Trophoblast cell (in vitro differentiated cells and primary cell): Measurements from ENCODE around the gene RBM22.

Experiments
- DNase-seq, 2 donors: peaks; one replicate each; pipeline ENCODE4 v3.0.0-alpha.2; 2016
- H2AFZ ChIP-seq: 2 replicates; pipeline ENCODE4 v1.6.1; 2013; ENCODE audit warnings: low read length, moderate library complexity, mild to moderate bottlenecking; ENCODE audit not compliant: insufficient read depth, poor library complexity
- H2AK5ac ChIP-seq: 2 replicates; pipeline ENCODE4 v1.6.1; 2013; ENCODE audit warnings: mild to moderate bottlenecking, low read length
- H2BK120ac ChIP-seq: 2 replicates; pipeline ENCODE4 v1.6.1; 2013; ENCODE audit warnings: low read length, mild to moderate bottlenecking, moderate library complexity; ENCODE audit not compliant: insufficient read depth, poor library complexity
- H2BK12ac ChIP-seq: 2 replicates; pipeline ENCODE4 v1.6.1; 2013; ENCODE audit warnings: mild to moderate bottlenecking, low read length, moderate library complexity
- H2BK5ac ChIP-seq: 2 replicates; pipeline ENCODE4 v1.6.1; 2013; ENCODE audit warnings: low read length, low read depth, moderate library complexity, mild to moderate bottlenecking; ENCODE audit not compliant: poor library complexity
- H3K14ac ChIP-seq: 2 replicates; pipeline ENCODE4 v1.6.1; 2013; ENCODE audit warnings: mild to moderate bottlenecking, low read length
- H3K18ac ChIP-seq: 2 replicates; pipeline ENCODE4 v1.6.1; 2013; ENCODE audit warnings: mild to moderate bottlenecking, low read length
- H3K23ac ChIP-seq: 2 replicates; pipeline ENCODE4 v1.6.1; 2013; ENCODE audit warnings: low read length
- H3K27ac ChIP-seq: 2 replicates; pipeline ENCODE4 v1.5.1; 2013; ENCODE audit warnings: low read depth, mild to moderate bottlenecking, inconsistent platforms, low read length, moderate library complexity
- H3K27me3 ChIP-seq: 2 replicates; pipeline ENCODE4 v1.6.1; 2013; ENCODE audit warnings: inconsistent platforms, mild to moderate bottlenecking, low read length, moderate library complexity; ENCODE audit not compliant: insufficient read depth
- H3K36me3 ChIP-seq, 2 experiments: 1 replicate in 1 of 2; 2 replicates in 1 of 2; pipeline ENCODE4 v1.6.1; 2013; ENCODE audit warnings: low read length in 2 of 2, mild to moderate bottlenecking in 2 of 2, moderate library complexity in 1 of 2; ENCODE audit not compliant: insufficient read depth in 2 of 2, control insufficient read depth in 1 of 2
- H3K4ac ChIP-seq: 2 replicates; pipeline ENCODE4 v1.6.1; 2013; ENCODE audit warnings: low read depth, mild to moderate bottlenecking, low read length, moderate library complexity
- H3K4me1 ChIP-seq, 2 experiments: 1 replicate in 1 of 2; 2 replicates in 1 of 2; pipeline ENCODE4 v1.6.1; 2013; ENCODE audit warnings: low read length in 2 of 2, mild to moderate bottlenecking in 2 of 2, moderate library complexity in 1 of 2; ENCODE audit not compliant: insufficient read depth in 2 of 2, control insufficient read depth in 1 of 2
- H3K4me2 ChIP-seq: 2 replicates; pipeline ENCODE4 v1.6.1; 2013; ENCODE audit warnings: inconsistent platforms, mild to moderate bottlenecking, low read length, moderate library complexity
- H3K4me3 ChIP-seq: 2 replicates; pipeline ENCODE4 v1.5.1; 2013; ENCODE audit warnings: mild to moderate bottlenecking, low read depth, low read length, inconsistent platforms
- H3K79me1 ChIP-seq: one replicate; pipeline ENCODE4 v1.6.1; 2013; ENCODE audit warnings: low read length
- H3K79me2 ChIP-seq: 2 replicates; pipeline ENCODE4 v1.6.1; 2013; ENCODE audit warnings: low read length, mild to moderate bottlenecking; ENCODE audit not compliant: control insufficient read depth, insufficient read depth, poor library complexity
- H3K9ac ChIP-seq: 2 replicates; pipeline ENCODE4 v1.6.1; 2013; ENCODE audit warnings: mild to moderate bottlenecking, low read length
- H3K9me3 ChIP-seq: 2 replicates; pipeline ENCODE4 v1.6.1; 2013; ENCODE audit warnings: low read depth, mild to moderate bottlenecking, control low read depth, inconsistent platforms, low read length; ENCODE audit not compliant: insufficient read depth
- H4K12ac ChIP-seq: 2 replicates; pipeline ENCODE4 v1.6.1; 2013; ENCODE audit warnings: low read depth, mild to moderate bottlenecking, low read length, moderate library complexity
- H4K8ac ChIP-seq: 2 replicates; pipeline ENCODE4 v1.6.1; 2013; ENCODE audit warnings: low read depth, mild to moderate bottlenecking, low read length, moderate library complexity
- H4K91ac ChIP-seq: one replicate; pipeline ENCODE4 v1.6.1; 2013; ENCODE audit warnings: low read depth, mild to moderate bottlenecking, low read length, moderate library complexity
- WGBS: extraction: QIAGEN DNeasy Blood & Tissue Kit; methylation state at CpG from one replicate; pipeline ENCODE4 v1.1.7; 2013; ENCODE audit warnings: missing lambda C conversion rate; ENCODE audit not compliant: insufficient read length, insufficient coverage; ENCODE audit errors: extremely low coverage; 5-methylcytosine and 5-hydroxymethylcytosine counted together

RBM22 gene

GRCh38 chr5:150690760-150691159 lies 10.1 kb downstream of the RBM22 start:
- H3K9me3 ChIP-seq = no peaks in the 10 kb centered on the region
- H2AFZ ChIP-seq = no peak overlapping the region
- no peak overlapping the region for H2BK120ac ChIP-seq
- H3K27ac ChIP-seq = no peak overlapping the region
- no peak overlapping the region for H3K18ac ChIP-seq
- no peak overlapping the region for H3K14ac ChIP-seq
- H2AK5ac ChIP-seq = no peak overlapping the region
- no peaks in the 10 kb centered on the region for H3K79me1 ChIP-seq
- no peak overlapping the region for H4K91ac ChIP-seq
- H3K4ac ChIP-seq = no peak overlapping the region
- no peak overlapping the region for H3K4me2 ChIP-seq
- H3K4me1 ChIP-seq = no peaks in the 10 kb centered on the region
- no peak overlapping the region for H3K4me3 ChIP-seq
- H2BK12ac ChIP-seq = no peak overlapping the region
- no peak overlapping the region for H3K23ac ChIP-seq
- H3K36me3 ChIP-seq = peaks cover 19 to 42% of the 10 kb centered on the region in 2 experiments
- H4K12ac ChIP-seq = no peak overlapping the region
- no peak overlapping the region for H4K8ac ChIP-seq
- DNase-seq = no peak
- H3K9ac ChIP-seq = no peak overlapping the region
- no peaks in the 10 kb centered on the region for H3K27me3 ChIP-seq
- no peaks in the 10 kb centered on the region for H3K79me2 ChIP-seq
- 100% methylated on average over 1 of the region's 6 CpGs for WGBS
- no peak overlapping the region for H2BK5ac ChIP-seq

GRCh38 chr5:150689120-150689519 lies 11.7 kb downstream of the RBM22 start:
- no peak overlapping the region for H3K14ac ChIP-seq
- peaks cover 11 to 29% of the 10 kb centered on the region in 2 experiments for H3K36me3 ChIP-seq
- no peak overlapping the region for H2BK120ac ChIP-seq
- H3K4me3 ChIP-seq = no peak overlapping the region
- H3K4me2 ChIP-seq = no peak overlapping the region
- no peak for DNase-seq
- H3K4ac ChIP-seq = no peak overlapping the region
- no CpG with 5 or more reads among the region's 1 CpG for WGBS
- H3K79me1 ChIP-seq = no peaks in the 10 kb centered on the region
- H2BK12ac ChIP-seq = no peak overlapping the region
- H2AFZ ChIP-seq = no peak overlapping the region
- H3K9ac ChIP-seq = no peak overlapping the region
- H4K8ac ChIP-seq = no peak overlapping the region
- H2BK5ac ChIP-seq = no peak overlapping the region
- no peaks in the 10 kb centered on the region for H3K9me3 ChIP-seq
- no peaks in the 10 kb centered on the region for H3K79me2 ChIP-seq
- no peak overlapping the region for H3K18ac ChIP-seq
- no peak overlapping the region for H3K27ac ChIP-seq
- H3K27me3 ChIP-seq = no peaks in the 10 kb centered on the region
- no peaks in the 10 kb centered on the region for H3K4me1 ChIP-seq
- H3K23ac ChIP-seq = no peak overlapping the region
- no peak overlapping the region for H4K91ac ChIP-seq
- H2AK5ac ChIP-seq = no peak overlapping the region
- H4K12ac ChIP-seq = no peak overlapping the region

- Histone ChIP-seq H3K9ac (no peak overlapping the region), H3K79me1 (peaks cover 22% of the 10 kb centered on the region), H2BK12ac (no peak overlapping the region), H2AFZ (no peak overlapping the region), H3K4me2 (no peak overlapping the region), H3K4me3 (no peak overlapping the region), H3K4me1 (peaks cover 13 to 20% of the 10 kb centered on the region in 2 experiments), H3K9me3 (no peaks in the 10 kb centered on the region), H3K27me3 (no peaks in the 10 kb centered on the region), H3K4ac (no peak overlapping the region), H2BK5ac (no peak overlapping the region), H4K91ac (no peak overlapping the region), H3K79me2 (peaks cover 11% of the 10 kb centered on the region), H2AK5ac (no peak overlapping the region), H3K23ac (no peak overlapping the region), H4K12ac (no peak overlapping the region), H3K36me3 (peaks cover 7 to 13% of the 10 kb centered on the region in 2 experiments), H4K8ac (no peak overlapping the region), H3K18ac (no peak overlapping the region), H3K27ac (no peak overlapping the region), H3K14ac (no peak overlapping the region), H2BK120ac (no peak overlapping the region)
- no peak for DNase-seq
- WGBS = no CpG with 5 or more reads among the region's 9 CpGs
These were observed 24.3 kb downstream of the RBM22 start for GRCh38 chr5:150676578-150676977.

GRCh38 chr5:150675069-150675468 lies 25.8 kb downstream of the RBM22 start:
- peaks cover 7 to 13% of the 10 kb centered on the region in 2 experiments for H3K36me3 ChIP-seq
- H3K27ac ChIP-seq = no peak overlapping the region
- H4K12ac ChIP-seq = no peak overlapping the region
- H2AK5ac ChIP-seq = no peak overlapping the region
- no peaks in the 10 kb centered on the region for H3K27me3 ChIP-seq
- H3K79me2 ChIP-seq = peaks cover 11% of the 10 kb centered on the region
- no peak overlapping the region for H4K91ac ChIP-seq
- no peak for DNase-seq
- H3K4me1 ChIP-seq = peaks cover 16 to 31% of the 10 kb centered on the region in 2 experiments
- H2AFZ ChIP-seq = no peak overlapping the region
- H3K9ac ChIP-seq = no peak overlapping the region
- H3K79me1 ChIP-seq = peaks cover 24% of the 10 kb centered on the region
- no peak overlapping the region for H4K8ac ChIP-seq
- H3K23ac ChIP-seq = no peak overlapping the region
- no peak overlapping the region for H3K4ac ChIP-seq
- no CpG with 5 or more reads among the region's 6 CpGs for WGBS
- H3K14ac ChIP-seq = no peak overlapping the region
- H2BK5ac ChIP-seq = no peak overlapping the region
- no peak overlapping the region for H2BK12ac ChIP-seq
- no peak overlapping the region for H3K4me3 ChIP-seq
- H2BK120ac ChIP-seq = no peak overlapping the region
- H3K4me2 ChIP-seq = no peak overlapping the region
- H3K9me3 ChIP-seq = no peaks in the 10 kb centered on the region
- no peak overlapping the region for H3K18ac ChIP-seq
